K562 (cell line): ENCODE measurements around the gene ZNF501. TPM values are rescaled to one million over a fixed set of nuclear protein-coding genes. Genes with fewer than 3 reads are reported as not detected.
A peak's percentile ranks its signal among the peaks of the same experiment; 100 is the strongest.

ENCODE experiments used
- BHLHE40 ChIP-seq: IDR thresholded peaks from 2 replicates; pipeline ENCODE4 v1.6.1; 2011; ENCODE audit warnings: low read length, improper control_type of control experiment
- BRD4 ChIP-seq: fragments of 200-600 bp; sonication (generic); IDR thresholded peaks from 2 replicates; pipeline ENCODE4 v1.6.1; 2017; ENCODE audit warnings: inconsistent platforms
- CBX3 ChIP-seq, 2 experiments: IDR thresholded peaks; 1 replicate in 1 of 2; 2 replicates in 1 of 2; pipeline ENCODE4 v1.6.1; 2012; ENCODE audit warnings: inconsistent platforms in 2 of 2, low read length in 2 of 2, borderline replicate concordance in 1 of 2, control low read depth in 1 of 2
- EP300 ChIP-seq: IDR thresholded peaks from 2 replicates; pipeline ENCODE4 v1.6.1; 2012; ENCODE audit warnings: low read length, improper control_type of control experiment
- ETV1 ChIP-seq: fragments of 450-650 bp; conservative IDR thresholded peaks from 2 replicates; pipeline ENCODE4 v1.6.1; 2016; ENCODE audit warnings: missing genetic modification characterization, control low read depth, low read depth, missing compliant biosample characterization
- HOXB6 ChIP-seq: fragments of 250-450 bp; sonication (Bioruptor Pico); IDR thresholded peaks from 2 replicates; pipeline ENCODE4 v1.5.1; 2022; ENCODE audit warnings: mild to moderate bottlenecking, borderline replicate concordance
- MAFG ChIP-seq: fragments of 450-650 bp; conservative IDR thresholded peaks from 2 replicates; pipeline ENCODE4 v1.6.1; 2016; ENCODE audit warnings: missing genetic modification characterization, missing compliant biosample characterization
- MBD2 ChIP-seq: sonication (generic); IDR thresholded peaks from 2 replicates; pipeline ENCODE4 v1.6.1; 2016; ENCODE audit warnings: low read depth, borderline replicate concordance
- NBN ChIP-seq: fragments of 450-650 bp; IDR thresholded peaks from 2 replicates; pipeline ENCODE4 v1.6.1; 2016; ENCODE audit warnings: low read depth, mild to moderate bottlenecking
- NR4A1 ChIP-seq, 2 experiments: fragments of 250-450 bp in 1 of 2; fragments of 450-650 bp in 1 of 2; sonication (Bioruptor Pico) in 1 of 2; IDR thresholded peaks; 2 replicates each; pipeline versions ENCODE4 v1.4.0 to v1.6.1; 2016 to 2020; ENCODE audit warnings: mild to moderate bottlenecking in 2 of 2, missing compliant biosample characterization in 1 of 2, missing genetic modification characterization in 1 of 2, moderate library complexity in 1 of 2
- PHF21A ChIP-seq: fragments of 450-650 bp; IDR thresholded peaks from 2 replicates; pipeline ENCODE4 v1.6.1; 2017; ENCODE audit warnings: low read depth, borderline replicate concordance
- SMC3 ChIP-seq: conservative IDR thresholded peaks from 2 replicates; pipeline ENCODE4 v1.6.1; 2011; ENCODE audit warnings: low read depth, low read length, improper control_type of control experiment; ENCODE audit not compliant: insufficient read depth
- TCF7 ChIP-seq: sonication (generic); IDR thresholded peaks from 2 replicates; pipeline ENCODE4 v1.6.1; 2016; ENCODE audit warnings: antibody characterized with exemption, borderline replicate concordance
- ZNF707 ChIP-seq: fragments of 250-450 bp; sonication (Bioruptor Pico); conservative IDR thresholded peaks from 2 replicates; pipeline ENCODE4 v1.8.0; 2022; ENCODE audit warnings: inconsistent platforms, mild to moderate bottlenecking, moderate library complexity
- polyA plus RNA-seq, 8 experiments: library from polyadenylated mRNA; depleted of rRNA in 4 of 8; stranded (reverse) in 5 of 8; unstranded in 3 of 8; fragments of >200 nt; fragmentation: Nextera tagmentation in 2 of 8; fragmentation: Illumina TruSeq in 1 of 8; extraction: Ambion mirVana in 2 of 8; extraction: Trizol in 1 of 8; gene quantifications; 2 replicates each; pipeline versions ENCODE4 v1.2.1 to v1.2.3, GENCODE V29; 2011 to 2014; ENCODE audit warnings: inconsistent platforms in 1 of 8, missing spikeins in 1 of 8
- total RNA-seq, 7 experiments: library from RNA; depleted of rRNA in 6 of 7; stranded (reverse); fragments of >200 nt in 6 of 7; fragmentation: Illumina TruSeq in 2 of 7; extraction: Trizol in 2 of 7; gene quantifications; 2 replicates each; pipeline versions ENCODE4 v1.2.1 to v1.2.3, GENCODE V29; 2011 to 2021; ENCODE audit warnings: low replicate concordance in 1 of 7
- TF ChIP-seq, protein P1 (sequence below): fragments of 250-450 bp; sonication (Bioruptor Pico); IDR thresholded peaks from 2 replicates; pipeline ENCODE4 v1.8.0; 2021; ENCODE audit warnings: moderate library complexity, mild to moderate bottlenecking, inconsistent platforms
- TF ChIP-seq, protein P2 (sequence below): fragments of 250-450 bp; sonication (Bioruptor Pico); IDR thresholded peaks from 2 replicates; pipeline ENCODE4 v1.8.0; 2022; ENCODE audit warnings: moderate library complexity, mild to moderate bottlenecking, inconsistent platforms
- TF ChIP-seq, protein P3 (sequence below): fragments of 250-450 bp; sonication (Bioruptor Pico); IDR thresholded peaks from 2 replicates; pipeline ENCODE4 v1.8.0; 2021; ENCODE audit warnings: moderate library complexity, mild to moderate bottlenecking, inconsistent platforms
- TF ChIP-seq, protein P4 (sequence below): fragments of 450-650 bp; IDR thresholded peaks from 2 replicates; pipeline ENCODE4 v1.6.1; 2016; ENCODE audit warnings: low read depth, mild to moderate bottlenecking, moderate library complexity
- TF ChIP-seq, protein P5 (sequence below), 2 experiments: fragments of 250-450 bp in 1 of 2; fragments of 450-650 bp in 1 of 2; sonication (Bioruptor Pico) in 1 of 2; IDR thresholded peaks; 2 replicates each; pipeline versions ENCODE4 v1.6.1 to v1.8.0; 2016 to 2021; ENCODE audit warnings: mild to moderate bottlenecking in 2 of 2, moderate library complexity in 2 of 2, missing compliant biosample characterization in 1 of 2, missing genetic modification characterization in 1 of 2
- TF ChIP-seq, protein P6 (sequence below), 2 experiments: fragments of 200-800 bp in 1 of 2; sonication (Bioruptor generic) in 1 of 2; sonication (generic) in 1 of 2; formaldehyde crosslinking in 1 of 2; IDR thresholded peaks in 1 of 2; conservative IDR thresholded peaks in 1 of 2; 2 replicates each; pipeline versions ENCODE4 v1.5.0 to v1.6.1; 2016 to 2020; ENCODE audit warnings: missing compliant biosample characterization in 1 of 2, missing genetic modification characterization in 1 of 2, missing genetic modification reagents in 1 of 2

The ZNF501 gene
- total and polyA plus RNA-seq, 9 of the 15 experiments (the other 6 are each of a cell fraction or from before 2014, with no cell fraction given), result 1.2 to 6.5 (median 3.7) TPM

DNA sequence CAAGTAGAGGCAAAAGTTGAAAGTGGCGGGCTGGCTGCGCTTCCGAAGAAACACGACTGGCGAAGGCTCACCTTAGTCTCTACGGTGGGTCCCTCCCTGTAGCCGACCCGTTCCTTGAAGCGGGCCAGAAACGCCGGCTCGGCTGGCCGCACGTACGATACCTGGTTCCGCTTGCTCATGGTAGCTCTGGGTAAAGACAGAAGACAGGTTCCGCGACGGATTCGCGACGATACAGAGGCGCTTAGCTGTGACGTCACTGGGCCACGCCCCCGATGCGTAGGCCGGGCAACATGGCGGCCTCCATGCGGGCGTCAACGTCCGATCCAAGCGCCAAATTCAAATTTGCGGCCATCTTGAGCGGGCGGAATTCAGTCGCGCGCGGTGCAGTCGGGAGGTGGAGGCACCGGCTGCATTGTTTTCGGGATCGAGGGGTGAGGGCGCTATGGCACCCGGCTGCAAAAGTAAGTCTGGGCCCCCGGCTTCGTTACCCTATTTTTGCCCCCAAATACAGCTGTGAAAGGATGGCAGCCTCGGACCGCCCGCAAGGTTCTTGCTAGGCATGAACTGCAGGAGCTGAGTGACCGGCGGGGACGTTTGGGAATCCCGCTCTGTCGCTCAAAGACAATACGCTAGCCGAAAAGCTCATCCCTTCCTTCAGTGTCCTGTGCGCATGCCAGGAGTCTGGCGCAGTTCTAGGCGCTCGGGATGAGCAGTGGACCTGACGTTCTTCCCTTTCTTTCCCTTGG is 32.2 kb downstream of the ZNF501 start, which contains the start of the genes KIAA1143 and KIF15 (continued):
- TF ChIP-seq CBX3 (IDR thresholded peaks at IDR 0.05; ENCODE audit: borderline replicate concordance in 1 of 2, low read length in 2 of 2), result peak in 1 of 2 experiments; percentile 81; a peak in 1 of 3 replicates
- peak; percentile 99 for TF ChIP-seq NBN
- TF ChIP-seq, protein P1, sequence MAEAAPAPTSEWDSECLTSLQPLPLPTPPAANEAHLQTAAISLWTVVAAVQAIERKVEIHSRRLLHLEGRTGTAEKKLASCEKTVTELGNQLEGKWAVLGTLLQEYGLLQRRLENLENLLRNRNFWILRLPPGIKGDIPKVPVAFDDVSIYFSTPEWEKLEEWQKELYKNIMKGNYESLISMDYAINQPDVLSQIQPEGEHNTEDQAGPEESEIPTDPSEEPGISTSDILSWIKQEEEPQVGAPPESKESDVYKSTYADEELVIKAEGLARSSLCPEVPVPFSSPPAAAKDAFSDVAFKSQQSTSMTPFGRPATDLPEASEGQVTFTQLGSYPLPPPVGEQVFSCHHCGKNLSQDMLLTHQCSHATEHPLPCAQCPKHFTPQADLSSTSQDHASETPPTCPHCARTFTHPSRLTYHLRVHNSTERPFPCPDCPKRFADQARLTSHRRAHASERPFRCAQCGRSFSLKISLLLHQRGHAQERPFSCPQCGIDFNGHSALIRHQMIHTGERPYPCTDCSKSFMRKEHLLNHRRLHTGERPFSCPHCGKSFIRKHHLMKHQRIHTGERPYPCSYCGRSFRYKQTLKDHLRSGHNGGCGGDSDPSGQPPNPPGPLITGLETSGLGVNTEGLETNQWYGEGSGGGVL (CRISPR knock-in tag), result no peak
- TF ChIP-seq, protein P2, sequence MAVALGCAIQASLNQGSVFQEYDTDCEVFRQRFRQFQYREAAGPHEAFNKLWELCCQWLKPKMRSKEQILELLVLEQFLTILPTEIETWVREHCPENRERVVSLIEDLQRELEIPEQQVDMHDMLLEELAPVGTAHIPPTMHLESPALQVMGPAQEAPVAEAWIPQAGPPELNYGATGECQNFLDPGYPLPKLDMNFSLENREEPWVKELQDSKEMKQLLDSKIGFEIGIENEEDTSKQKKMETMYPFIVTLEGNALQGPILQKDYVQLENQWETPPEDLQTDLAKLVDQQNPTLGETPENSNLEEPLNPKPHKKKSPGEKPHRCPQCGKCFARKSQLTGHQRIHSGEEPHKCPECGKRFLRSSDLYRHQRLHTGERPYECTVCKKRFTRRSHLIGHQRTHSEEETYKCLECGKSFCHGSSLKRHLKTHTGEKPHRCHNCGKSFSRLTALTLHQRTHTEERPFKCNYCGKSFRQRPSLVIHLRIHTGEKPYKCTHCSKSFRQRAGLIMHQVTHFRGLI, result no peak
- peak; percentile 27; the same call in 1 of the 2 replicates for TF ChIP-seq PHF21A
- peak; percentile 88 for TF ChIP-seq MBD2
- TF ChIP-seq, protein P3, sequence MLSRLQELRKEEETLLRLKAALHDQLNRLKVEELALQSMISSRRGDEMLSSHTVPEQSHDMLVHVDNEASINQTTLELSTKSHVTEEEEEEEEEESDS, result no peak
- TF ChIP-seq NR4A1 (CRISPR knock-in tag; IDR thresholded peaks at IDR 0.05), result no peak
- TF ChIP-seq NR4A1 (tag; IDR thresholded peaks at IDR 0.05), result peak; percentile 76
- 0 out of 2 replicates have a peak, but pooled peaks have one; percentile 32 for TF ChIP-seq MAFG (tag)
- TF ChIP-seq TCF7, result 0 out of 2 replicates have a peak, but pooled peaks have one; percentile 71
- TF ChIP-seq, protein P4, sequence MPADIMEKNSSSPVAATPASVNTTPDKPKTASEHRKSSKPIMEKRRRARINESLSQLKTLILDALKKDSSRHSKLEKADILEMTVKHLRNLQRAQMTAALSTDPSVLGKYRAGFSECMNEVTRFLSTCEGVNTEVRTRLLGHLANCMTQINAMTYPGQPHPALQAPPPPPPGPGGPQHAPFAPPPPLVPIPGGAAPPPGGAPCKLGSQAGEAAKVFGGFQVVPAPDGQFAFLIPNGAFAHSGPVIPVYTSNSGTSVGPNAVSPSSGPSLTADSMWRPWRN, result no peak
- TF ChIP-seq HOXB6 (CRISPR knock-in tag), result no peak
- no peak for TF ChIP-seq ZNF707
- peak; percentile 80; the same call in 1 of the 2 replicates for TF ChIP-seq BRD4
- peak; percentile 82 for TF ChIP-seq ETV1
- peak; percentile 56 for TF ChIP-seq EP300
- TF ChIP-seq, protein P5, sequence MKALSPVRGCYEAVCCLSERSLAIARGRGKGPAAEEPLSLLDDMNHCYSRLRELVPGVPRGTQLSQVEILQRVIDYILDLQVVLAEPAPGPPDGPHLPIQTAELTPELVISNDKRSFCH (CRISPR knock-in tag; IDR thresholded peaks at IDR 0.05), result no peak
- TF ChIP-seq, protein P5 (tag; IDR thresholded peaks at IDR 0.05), result peak; percentile 85; the same call in 1 of the 2 replicates
- peak; percentile 16; the same call in 1 of the 2 replicates for TF ChIP-seq BHLHE40
- TF ChIP-seq, protein P6, sequence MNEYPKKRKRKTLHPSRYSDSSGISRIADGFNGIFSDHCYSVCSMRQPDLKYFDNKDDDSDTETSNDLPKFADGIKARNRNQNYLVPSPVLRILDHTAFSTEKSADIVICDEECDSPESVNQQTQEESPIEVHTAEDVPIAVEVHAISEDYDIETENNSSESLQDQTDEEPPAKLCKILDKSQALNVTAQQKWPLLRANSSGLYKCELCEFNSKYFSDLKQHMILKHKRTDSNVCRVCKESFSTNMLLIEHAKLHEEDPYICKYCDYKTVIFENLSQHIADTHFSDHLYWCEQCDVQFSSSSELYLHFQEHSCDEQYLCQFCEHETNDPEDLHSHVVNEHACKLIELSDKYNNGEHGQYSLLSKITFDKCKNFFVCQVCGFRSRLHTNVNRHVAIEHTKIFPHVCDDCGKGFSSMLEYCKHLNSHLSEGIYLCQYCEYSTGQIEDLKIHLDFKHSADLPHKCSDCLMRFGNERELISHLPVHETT (CRISPR knock-in tag; conservative IDR thresholded peaks at IDR 0.05 in 1 of 2, IDR thresholded peaks at IDR 0.05 in 1 of 2), result peak in 1 of 2 experiments; percentile 83; a peak in 2 of 4 replicates
- no peak for TF ChIP-seq SMC3
